NOMO-1 (cell line): Measurements from ENCODE around the gene TEDC1.

Experiments used
- DNase-seq, 2 experiments: peaks; one replicate each; lab custom pipeline; 2025; ENCODE audit not compliant: unreplicated experiment in 2 of 2; lab: John Stamatoyannopoulos, UW

Gene TEDC1, protein sequence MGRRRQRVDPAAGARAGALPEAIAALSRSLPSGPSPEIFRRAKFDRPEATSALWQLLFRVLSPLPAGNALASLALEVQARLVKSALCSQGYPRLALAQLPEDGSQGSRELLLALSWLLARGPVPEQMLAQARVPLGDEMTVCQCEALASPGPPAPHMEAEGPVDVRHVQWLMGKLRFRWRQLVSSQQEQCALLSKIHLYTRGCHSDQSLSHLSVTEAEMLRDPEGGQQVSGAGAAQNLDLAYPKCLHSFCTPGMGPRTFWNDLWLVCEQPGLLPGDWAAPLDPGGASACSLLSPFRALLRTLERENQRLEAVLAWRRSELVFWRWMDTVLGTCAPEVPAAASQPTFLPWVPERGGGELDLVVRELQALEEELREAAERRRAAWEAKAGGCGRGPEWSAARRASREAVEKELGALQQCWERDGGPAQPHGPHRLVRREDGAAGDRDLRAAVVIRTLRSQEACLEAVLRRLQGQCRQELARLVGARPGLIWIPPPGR

DNA sequence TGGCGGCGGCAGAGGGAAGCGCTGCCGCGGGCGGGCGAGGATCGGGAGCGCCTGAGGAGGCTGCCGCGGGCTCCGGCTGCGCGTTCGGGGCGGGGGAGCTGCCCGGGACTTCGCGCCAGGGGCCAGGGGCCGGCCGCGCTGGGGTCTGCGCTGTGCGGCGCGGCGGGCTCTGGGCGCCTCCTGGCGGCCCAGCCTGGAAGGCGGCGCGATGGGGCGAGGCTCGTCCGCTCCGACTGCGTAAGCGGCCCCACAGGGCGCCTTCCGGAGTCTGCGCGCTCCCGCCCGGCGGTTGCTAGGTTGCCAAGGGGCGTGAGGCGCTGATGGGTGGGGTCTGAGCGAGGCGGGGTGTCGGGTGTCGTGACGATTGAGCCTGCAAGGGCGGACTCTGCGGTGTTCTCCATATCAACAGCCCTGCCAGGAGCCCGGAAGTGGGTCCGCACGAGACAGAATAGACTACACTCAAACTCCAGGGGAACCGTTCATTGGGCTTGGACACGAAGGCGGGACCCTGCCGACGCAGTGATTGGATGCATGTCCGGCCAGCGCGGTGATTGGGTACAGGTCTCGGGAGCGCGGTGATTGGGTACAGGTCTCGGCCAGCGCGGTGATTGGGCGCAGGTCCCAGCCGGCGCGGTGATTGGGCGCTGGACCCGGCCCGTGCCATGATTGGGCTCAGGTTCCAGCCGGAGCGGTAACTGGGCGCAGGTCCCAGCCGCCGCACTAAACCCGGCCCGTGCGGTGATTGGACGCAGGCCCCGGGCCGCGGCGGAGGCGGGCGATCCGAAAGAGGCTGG lies at the start of gene TEDC1:
TSS of gene TEDC1 (plus strand) at position 675 of the 794 bp plus-strand sequence. CDS start 130 bp downstream, outside the sequence.
- DNase-seq, result peak; percentile 100

DNA sequence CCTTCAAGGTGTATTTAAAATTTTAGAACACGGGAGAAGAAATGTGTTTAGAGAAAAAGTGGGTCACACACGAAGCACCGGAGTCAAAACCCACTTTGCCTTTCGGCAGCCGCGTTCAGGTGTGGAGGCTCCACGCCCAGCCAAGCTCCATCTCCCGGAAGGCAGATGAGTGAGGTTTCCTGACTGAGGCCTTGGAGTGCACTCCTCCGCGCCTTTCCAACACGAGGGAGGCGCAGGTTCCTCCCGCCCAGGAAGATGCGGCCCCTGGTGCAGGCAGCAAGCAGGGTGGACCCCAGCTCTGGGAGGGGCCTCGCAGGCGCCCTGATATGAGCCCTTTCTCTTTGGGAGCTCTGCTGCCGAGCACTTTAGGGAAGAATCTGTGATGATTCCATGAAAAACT lies 48.9 kb upstream of the TEDC1 start:
- no peak for DNase-seq

DNA sequence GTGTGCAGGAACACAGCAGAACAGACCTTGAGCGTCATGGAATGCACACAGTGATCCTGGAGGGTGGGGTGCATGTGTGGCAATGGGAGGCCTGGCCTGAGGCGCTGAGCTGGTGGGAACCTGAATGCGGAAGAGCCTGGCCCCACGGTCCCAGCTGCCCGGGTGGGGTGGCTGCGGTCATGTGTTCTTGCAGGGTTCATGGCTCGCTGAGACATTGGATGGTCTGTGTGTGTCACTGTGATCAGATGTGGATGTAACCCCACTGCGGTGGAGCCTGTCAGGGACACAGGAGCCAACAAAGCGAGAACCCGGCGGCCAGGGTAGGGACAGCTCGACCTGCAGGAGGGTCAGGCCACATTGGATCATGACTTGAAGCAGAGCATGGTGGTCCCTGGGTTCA lies 48.2 kb upstream of the TEDC1 start:
- DNase-seq, result no peak

DNA sequence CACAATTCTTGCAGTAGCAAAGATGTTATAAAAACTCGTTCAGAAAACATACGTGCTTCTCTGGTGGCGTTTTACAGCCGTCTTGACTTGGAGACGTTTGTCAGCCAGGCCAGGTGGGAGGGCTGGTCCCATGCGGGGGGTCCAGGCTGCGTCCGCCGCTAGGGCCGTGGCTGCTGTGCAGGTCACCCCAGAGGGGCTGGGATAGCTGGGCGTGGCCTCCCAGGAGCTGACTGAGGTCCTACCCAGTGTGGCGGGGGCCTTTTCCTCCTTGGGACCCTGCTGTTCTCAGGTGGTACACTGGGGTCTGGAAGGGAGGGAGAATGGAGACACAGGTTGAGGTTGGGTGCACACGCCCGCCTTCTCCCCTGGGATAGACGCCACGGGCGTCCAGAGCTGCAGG lies 46.2 kb upstream of the TEDC1 start:
- no peak for DNase-seq

DNA sequence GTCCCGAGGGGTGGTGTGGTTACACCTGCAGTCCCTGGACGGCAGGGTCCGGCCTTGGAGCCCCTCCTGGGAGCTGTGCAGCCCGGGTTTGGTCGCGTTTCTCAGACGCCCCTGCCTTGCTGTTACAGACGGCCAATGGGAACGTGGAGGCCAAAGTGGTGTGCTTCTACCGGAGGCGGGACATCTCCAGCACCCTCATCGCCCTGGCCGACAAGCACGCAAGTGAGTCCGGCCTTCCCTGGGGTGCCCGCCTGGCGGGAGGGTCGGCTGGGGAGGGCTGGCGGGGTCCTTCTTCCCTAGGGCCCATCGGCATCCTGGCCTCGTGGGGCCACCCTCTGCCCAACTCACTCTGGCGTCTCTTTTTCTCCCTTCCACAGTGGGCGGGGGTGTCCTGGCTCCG lies 45.8 kb upstream of the TEDC1 start:
- DNase-seq, result no peak

DNA sequence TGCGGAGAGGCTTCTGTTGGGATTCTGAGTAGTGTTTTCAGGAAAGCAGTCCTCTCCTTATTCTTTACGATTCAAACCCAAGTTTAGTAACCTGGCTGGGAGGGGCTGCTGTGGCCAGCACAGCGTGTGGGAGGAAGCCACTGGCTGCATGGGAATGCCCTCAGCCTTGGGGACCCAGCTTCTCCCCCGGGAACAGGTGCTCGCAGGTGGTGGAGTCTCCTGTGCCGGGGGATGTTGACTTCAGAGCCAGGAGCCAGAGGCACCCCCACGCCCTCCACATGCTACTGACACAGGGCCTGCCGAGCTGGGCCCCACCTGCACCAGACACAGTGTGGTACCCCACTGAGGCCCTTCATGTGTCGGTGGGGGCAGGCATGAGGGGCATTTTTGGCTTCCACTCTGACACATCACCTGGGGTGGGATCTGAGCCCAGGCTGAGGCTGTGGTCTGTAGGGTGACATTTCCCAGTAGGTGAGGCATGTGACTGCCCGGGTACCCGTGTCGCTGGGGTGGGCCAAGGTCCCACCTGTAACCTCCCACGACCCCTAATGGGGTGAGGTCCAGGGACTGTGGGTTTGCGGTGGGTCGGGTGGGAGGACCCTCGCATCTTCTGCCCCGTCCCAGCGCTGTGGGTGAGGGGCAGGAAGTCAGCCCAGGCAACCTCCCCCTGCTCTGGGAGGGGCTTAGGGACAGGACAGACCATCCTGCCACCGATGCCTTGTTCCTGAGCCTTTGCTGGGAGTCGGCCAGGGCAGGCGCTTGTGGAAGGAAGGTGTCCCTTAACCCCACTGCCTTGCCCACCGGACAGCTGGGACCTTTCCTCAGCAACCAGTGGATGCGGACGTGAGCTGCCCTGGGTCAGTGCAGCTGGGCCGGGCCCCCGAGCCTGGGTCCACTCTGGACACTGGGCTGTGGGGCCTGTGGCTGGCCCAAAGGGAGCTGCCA lies 44.9 kb upstream of the TEDC1 start:
- DNase-seq, result no peak

DNA sequence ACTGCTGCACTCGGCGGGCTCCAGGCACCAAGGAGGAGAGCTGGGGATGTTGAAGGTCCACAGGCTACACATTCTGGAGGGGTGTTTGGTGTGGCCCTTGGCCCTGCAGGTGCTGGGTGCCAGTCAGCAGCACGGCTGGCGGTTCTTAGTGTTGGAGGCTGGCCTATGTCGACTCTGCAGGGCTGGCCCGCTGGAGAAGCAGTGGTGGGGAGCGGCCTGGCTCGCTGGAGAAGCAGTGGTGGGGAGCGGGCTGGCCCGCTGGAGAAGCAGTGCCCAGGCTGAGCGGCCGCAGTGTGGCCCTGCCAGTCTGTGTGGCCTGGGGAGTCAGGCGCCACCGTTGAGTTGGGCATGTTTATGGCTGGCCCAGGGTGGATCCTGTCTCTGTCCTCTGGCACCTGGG lies 44.1 kb upstream of the TEDC1 start:
- no peak for DNase-seq

DNA sequence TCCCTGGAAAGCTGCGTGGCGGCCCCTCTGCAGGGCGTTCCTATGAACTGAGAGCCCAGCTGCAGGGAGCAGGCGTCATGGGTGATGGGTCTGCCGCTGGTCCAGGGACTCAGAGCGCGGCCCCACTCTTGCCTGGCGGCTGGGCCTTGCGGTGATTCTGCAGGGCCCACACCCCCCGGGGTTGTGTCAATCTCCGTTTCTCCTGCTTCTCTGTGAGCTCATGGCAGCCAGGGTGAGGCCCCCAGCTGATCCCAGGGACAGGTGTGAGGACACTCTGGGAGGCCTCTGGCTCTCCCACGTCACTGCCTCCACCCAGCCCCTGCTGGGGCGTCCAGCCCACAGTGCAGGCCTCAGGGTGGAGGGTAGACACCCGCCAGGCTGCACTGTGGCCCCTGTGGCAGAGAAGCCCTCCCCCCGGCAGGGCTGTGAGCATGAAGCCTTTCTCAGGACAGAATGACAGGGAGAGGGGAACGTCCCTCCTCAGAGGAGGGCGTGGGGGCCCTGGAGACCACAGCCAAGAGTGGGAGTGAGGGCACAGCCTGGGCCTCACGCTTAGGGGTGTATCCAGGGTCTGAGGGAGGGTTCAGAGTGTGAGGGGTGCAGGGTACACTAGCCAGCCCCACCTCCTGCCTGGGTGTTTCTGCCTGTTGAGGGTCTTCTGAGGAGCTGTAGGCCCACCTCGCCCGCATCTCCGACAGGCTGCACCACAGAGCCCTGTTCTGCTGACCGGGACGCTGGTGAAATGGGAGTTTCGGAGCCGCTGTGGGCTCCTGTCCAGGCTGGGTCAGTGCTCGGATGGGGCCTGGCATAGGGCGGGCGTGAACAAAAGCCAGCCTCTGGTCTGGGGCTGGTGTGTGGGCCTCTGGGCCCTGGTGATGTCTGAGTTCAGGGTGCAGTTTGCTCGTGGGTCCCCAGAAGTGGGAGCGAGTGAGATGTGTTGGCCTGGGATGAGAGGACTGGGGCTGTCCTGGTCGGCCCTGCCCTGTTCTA lies 43.1 kb upstream of the TEDC1 start:
- DNase-seq, result no peak

DNA sequence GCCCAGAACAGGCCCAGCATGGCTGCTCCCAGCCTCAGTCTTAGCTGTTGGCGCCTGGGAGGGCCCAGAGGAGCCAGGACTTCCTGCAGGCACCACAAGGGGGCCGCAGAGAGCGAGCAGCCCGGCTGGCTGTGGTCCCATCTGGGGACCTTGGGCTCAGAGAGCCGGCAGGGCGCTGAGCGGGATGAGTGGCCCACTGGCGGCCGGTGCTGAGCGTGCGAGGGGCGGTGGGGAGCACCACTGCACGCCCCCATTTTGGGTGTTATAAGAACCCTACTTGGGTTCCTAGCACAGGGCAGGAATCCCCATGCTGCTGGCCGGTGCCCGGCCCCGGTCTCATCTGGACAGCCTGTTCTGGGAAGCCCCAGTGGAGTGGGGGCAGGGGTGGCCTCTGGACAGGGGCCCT lies 42.3 kb upstream of the TEDC1 start:
- peak in 1 of 2 experiments; percentile 29 for DNase-seq

DNA sequence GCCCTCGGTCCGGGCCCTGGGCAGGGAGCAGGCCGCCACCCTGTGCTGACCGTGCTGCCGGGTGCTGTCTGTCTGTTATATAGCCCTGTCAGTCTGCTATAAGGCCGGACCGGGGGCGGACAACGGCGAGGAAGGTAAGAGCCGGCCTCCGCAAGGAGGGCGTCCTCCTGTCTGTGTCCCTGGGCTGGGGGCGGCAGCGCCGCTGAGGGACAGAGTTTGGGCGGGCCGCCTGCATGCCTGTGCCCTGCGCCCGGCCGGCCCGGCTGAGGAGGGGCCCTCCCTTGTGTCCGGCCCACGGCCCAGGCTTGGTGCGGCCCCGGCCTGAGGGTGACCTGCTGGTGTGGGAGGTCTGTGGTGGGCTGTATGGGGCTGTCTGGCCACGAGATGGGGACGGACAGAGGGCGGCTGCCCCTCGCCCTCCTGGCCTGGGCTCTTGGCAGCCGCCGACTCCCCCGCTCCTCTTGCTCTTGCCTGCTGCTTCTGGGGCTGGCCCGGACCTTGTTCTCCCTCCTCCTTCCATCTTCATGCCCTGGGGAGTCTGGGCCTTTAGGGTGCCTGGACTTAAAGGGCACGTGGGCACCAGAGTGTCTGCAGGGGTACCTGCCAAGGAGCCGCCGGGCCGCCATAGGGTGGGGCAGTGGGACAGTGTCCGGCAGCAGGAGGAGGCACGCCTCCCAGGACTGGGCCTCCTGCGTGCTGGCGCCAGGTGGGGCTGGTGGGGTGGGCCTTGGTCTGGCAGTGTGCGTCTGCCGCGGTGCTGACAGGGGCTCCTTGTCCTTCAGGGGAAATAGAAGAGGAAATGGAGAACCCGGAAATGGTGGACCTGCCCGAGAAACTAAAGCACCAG lies 41.5 kb upstream of the TEDC1 start:
- DNase-seq, result no peak

DNA sequence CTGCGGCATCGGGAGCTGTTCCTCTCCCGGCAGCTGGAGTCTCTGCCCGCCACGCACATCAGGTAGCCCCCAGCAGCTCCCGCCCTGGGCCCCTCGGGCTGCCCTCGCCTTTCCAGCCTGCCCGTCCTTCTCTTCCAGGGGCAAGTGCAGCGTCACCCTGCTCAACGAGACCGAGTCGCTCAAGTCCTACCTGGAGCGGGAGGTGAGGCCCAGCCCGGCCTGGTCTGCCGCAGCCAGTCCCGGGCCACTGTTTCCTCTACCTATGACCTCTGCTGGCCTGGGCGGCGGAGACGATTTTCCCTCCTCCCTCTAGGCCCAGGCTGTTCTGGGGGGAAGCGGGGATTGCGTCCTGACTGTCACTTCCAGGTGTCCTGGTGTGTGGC lies 40.9 kb upstream of the TEDC1 start:
- DNase-seq, result no peak

DNA sequence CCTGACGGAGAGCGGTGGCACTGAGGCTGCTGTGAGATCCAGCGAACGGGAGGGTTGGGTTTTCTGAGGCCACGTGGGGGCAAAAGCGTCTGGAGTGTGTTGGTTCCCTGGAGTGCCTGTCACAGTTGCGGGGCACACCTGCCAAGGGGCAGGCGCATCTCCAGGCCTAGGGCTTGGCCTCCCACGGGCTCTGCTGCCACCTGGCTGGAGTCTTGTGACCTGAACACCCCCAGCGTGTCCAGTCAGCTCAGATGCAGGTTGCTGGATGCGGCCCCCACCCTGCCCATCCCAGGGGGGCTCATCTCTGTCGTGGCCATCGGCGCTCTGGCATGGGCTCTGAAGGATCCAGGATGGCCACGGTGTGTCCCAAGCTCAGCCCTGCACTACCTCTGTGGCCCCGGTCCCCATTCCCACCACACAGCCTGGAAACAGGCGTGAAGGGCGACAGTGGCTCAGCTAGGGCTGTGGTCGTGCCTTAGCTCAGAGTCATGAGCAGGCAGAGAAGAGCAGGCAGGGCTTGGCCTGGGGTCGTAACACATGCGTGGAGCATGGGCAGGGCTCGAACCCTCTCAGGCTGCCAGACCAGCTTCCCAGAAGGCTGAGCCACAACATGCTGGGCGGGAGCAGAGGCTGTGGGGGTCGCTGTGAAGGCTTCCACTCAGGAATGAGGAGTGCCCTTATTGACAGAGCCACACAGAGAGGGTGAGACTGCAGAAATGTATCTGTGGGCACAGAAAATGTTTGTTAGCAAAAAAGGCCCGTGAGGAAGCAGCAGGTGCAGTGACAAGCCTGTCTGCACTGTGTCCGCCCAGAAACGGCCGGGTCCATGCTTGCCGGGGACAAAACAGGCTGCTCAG lies 40.0 kb upstream of the TEDC1 start:
- no peak for DNase-seq

DNA sequence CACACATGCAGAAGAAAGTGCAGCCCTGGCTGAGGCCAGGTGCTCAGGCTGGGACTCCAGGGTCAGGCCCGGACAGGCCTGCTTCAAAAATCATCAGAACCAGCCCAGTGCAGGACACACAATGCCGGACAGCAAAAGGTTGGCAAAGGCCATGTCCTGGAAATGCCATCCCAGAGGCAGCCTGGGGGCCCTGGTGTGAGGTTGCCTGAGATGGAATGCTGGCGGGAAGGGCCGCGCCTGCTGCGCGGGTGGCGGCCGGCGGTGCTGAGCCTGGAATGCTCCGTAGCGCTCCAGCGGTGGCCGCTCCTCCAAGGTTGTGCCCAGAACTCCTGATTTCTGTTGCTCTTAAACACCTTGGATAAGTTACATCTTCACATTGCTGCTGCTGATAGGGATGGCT lies 38.1 kb upstream of the TEDC1 start:
- no peak for DNase-seq

DNA sequence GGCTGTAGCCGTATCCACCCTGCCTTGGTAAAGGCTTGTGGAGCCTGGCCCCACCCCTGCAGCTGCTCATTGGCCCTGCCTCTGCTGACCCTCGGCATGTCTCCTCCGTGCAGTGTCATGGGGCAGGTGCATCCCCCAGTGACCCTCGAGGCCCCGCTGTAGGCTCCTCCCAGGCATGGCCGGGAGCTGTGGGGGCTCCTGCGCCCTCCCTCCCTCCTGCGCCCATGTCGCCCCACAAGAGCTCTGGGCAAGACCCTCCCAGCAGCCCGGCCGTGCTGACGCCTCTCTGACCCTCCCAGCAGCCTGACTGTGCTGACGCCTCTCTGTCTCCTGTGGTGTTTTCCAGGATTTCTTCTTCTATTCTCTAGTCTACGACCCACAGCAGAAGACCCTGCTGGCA lies 37.2 kb upstream of the TEDC1 start:
- no peak for DNase-seq

DNA sequence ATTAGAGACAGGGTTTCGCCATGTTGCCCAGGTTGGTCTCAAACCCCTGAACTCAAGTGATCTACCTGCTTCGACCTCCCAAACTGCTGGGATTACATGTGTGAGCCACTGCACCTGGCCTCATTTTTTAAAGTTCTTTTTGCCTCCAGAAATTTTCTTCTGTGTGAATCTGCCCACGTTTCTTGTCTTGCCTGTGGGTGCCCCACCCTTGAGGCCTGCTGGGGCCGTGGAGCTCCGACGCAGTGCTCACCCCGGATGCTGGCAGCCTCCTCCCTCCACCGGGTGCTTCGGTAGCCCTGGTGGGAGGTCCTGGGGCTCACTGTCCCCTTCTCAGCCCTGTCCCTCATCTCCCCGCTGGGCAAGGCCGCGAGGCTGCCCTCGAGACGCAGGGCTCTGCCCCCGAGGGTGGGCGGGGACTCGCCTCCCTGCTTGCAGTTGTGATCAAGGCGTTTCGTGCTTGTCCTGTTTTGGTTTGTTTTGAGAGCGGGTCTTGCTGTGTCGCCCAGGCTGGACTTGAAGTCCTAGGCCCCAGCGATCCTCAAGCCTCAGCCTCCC lies 35.9 kb upstream of the TEDC1 start:
- DNase-seq, result no peak

DNA sequence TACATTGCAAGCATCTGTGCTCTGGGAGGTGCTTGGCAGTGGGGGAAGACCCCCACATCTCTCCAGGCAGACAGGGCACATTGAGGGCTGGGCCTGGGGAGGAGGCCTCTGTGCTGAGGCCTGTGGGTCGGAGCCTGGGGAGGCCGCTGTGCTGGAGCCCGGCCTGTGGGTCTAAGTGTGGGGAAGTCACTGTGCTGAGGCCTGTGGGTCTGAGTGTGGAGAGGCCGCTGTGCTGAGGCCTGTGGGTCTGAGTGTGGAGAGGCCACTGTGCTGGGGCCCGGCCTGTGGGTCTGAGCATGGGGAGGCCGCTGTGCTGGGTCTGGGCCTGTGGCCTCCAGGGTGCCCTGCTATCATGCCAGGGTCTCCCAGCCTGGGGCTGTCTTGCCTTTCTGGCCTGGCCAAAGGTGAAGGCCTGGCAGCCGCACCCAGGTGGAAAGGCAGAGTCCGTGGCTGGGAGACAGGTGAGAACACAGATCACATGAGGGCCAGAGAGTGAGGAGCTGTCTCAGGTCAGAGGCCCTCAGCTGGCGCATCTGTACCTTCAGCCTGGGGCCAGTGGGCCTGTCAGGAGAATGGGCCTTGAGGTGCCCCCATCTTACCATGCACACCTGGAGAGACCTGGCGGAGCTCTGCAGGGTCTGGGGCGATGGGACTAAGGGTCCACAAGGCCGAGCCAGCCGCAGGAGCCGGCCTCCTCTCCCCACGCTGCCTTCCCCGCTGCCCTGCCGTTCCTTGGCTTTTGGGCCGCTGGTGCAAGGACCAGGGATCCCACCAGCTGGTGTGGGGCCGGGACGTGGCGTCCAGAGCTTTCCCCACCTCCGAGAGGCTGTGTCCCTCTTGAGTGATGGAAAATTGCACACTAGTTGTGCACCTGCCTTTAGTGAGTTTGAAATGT lies 35.0 kb upstream of the TEDC1 start:
- DNase-seq, result no peak
